ENCODE data around the gene CCDC15. TPM values are rescaled to one million over a fixed set of nuclear protein-coding genes. Genes with fewer than 3 reads are reported as not detected.
A peak's percentile ranks its signal among the peaks of the same experiment; 100 is the strongest.

The CCDC15 gene
- total RNA-seq, 2 donors from 2014 or later = 3.6 to 7.1 TPM

GRCh38 chr11:125070699-125071254 lies 116.8 kb downstream of the CCDC15 start:
- 71% methylated on average over 7 of the region's 7 CpGs for WGBS
- Histone ChIP-seq H3K27ac (no peak overlapping the region), H3K4me3 (no peak overlapping the region), H3K9me3 (no peaks in the 10 kb centered on the region), H3K4me1 (replicated peaks) (no peaks in the 10 kb centered on the region), H3K27me3 (replicated peaks; ENCODE audit: insufficient read depth) (no peaks in the 10 kb centered on the region), H3K36me3 (no peaks in the 10 kb centered on the region)
- intact Hi-C loops (cut with DNase I) = no loop called here
- DNase-seq (ENCODE audit: low spot score) = no peak
- TF ChIP-seq POLR2AphosphoS5 (IDR thresholded peaks at IDR 0.05) = no peak
- TF ChIP-seq POLR2A (IDR thresholded peaks at IDR 0.05) = peak; percentile 15
- no peak for TF ChIP-seq CTCF (IDR thresholded peaks at IDR 0.05)

DNA sequence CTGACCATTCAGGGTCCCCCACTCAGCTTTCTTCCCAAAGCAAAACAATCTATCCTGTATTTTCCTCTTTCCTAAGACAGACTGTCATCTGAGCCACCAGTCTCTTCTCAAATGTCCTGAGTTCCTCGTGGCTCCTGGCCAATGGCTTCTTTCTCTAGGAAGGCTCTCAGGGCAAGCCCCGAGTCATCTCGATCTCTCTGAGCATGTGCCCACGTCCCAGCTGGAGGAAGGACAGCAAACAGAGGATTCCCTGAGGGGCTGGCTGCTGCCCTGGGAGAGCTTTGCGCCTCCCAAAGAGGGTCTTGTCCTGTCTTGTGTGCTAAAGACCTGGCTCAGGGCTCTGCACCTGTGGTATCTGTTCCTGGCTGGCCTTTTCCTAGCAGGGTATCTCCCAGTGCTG lies 117.4 kb downstream of the CCDC15 start:
- DNase-seq (ENCODE audit: low spot score) = no peak
- TF ChIP-seq POLR2A (IDR thresholded peaks at IDR 0.05) (no peak), POLR2AphosphoS5 (IDR thresholded peaks at IDR 0.05) (no peak), CTCF (IDR thresholded peaks at IDR 0.05) (no peak)

GRCh38 chr11:125071846-125072217 lies 117.8 kb downstream of the CCDC15 start:
- Histone ChIP-seq H3K4me3 (no peak overlapping the region), H3K27ac (no peak overlapping the region), H3K27me3 (replicated peaks; ENCODE audit: insufficient read depth) (no peaks in the 10 kb centered on the region), H3K9me3 (no peaks in the 10 kb centered on the region), H3K4me1 (replicated peaks) (no peaks in the 10 kb centered on the region), H3K36me3 (no peaks in the 10 kb centered on the region)
- WGBS = 39% methylated on average over 6 of the region's 6 CpGs
- no peak for TF ChIP-seq POLR2A (IDR thresholded peaks at IDR 0.05)
- TF ChIP-seq POLR2AphosphoS5 (IDR thresholded peaks at IDR 0.05) = no peak
- TF ChIP-seq CTCF (IDR thresholded peaks at IDR 0.05) = no peak
- intact Hi-C loops (cut with DNase I) = no loop called here
- DNase-seq (ENCODE audit: low spot score) = no peak

More for the DNA sequence above, 117.4 kb downstream of the CCDC15 start:
- Histone ChIP-seq H3K4me1 (replicated peaks) (no peaks in the 10 kb centered on the region), H3K9me3 (no peaks in the 10 kb centered on the region), H3K4me3 (no peak overlapping the region), H3K27me3 (replicated peaks; ENCODE audit: insufficient read depth) (no peaks in the 10 kb centered on the region), H3K36me3 (no peaks in the 10 kb centered on the region), H3K27ac (no peak overlapping the region)
- WGBS = 14% methylated on average over 5 of the region's 5 CpGs
- intact Hi-C loops (cut with DNase I) = no loop called here

DNA sequence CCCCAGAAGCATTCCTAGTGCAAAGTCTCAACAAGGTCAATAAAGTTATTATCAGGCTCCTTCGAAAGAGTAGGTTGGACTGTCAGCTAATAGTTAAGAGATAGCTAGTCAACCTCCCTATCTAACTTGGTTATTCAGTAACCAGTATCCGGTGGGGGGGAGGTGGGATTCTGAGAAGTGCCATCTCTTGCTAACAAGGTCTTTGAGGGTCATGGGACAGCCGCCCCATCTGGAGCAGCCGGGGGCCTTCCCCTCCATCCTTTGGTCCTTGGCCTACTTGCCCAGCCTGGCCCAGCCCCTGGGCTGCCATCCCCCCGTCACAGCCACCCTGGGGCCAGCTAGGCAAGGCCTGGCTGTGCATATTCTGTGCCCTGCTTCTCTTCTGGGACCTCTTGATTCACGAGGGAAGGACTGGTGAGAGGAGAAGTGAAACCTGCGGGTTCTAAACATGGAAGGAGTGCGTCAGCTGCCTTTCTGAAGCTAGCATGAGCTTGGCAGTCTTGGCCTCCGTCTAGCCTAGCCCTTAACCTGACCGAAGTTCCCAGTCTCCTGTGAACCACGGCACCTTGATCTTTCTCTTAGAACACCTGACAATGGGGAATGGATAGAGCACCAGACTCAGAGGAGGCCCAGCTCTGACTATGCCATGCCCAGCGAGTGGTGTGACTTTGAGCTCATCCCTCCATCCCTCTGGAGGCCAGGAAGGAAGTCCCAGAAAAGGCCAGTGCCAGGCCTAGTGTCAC lies 118.4 kb downstream of the CCDC15 start:
- 81% methylated on average over 12 of the region's 12 CpGs for WGBS
- H3K36me3 ChIP-seq = no peaks in the 10 kb centered on the region
- H3K4me1 ChIP-seq (replicated peaks) = no peaks in the 10 kb centered on the region
- DNase-seq (ENCODE audit: low spot score) = no peak
- no peak overlapping the region for H3K4me3 ChIP-seq
- TF ChIP-seq POLR2A (IDR thresholded peaks at IDR 0.05) = no peak
- no peak for TF ChIP-seq CTCF (IDR thresholded peaks at IDR 0.05)
- no peak for TF ChIP-seq POLR2AphosphoS5 (IDR thresholded peaks at IDR 0.05)
- no peaks in the 10 kb centered on the region for H3K27me3 ChIP-seq (replicated peaks; ENCODE audit: insufficient read depth)
- intact Hi-C loops (cut with DNase I) = no loop called here
- H3K9me3 ChIP-seq = no peaks in the 10 kb centered on the region
- H3K27ac ChIP-seq = no peak overlapping the region
